DOHH2 (cell line): ENCODE measurements around the gene PSTPIP1.

Source experiments
- H3F3A ChIP-seq: fragments of 200-600 bp; sonication (generic), shearing (Covaris generic); 2 replicates; pipeline ENCODE4 v1.6.0; 2016; ENCODE audit warnings: antibody characterized with exemption, mild to moderate bottlenecking; ENCODE audit not compliant: control insufficient read depth, insufficient read depth
- H3K27ac ChIP-seq: fragments of 200-600 bp; sonication (generic); 2 replicates; pipeline ENCODE4 v1.5.1; 2014; ENCODE audit warnings: low read depth, mild to moderate bottlenecking, low read length, moderate library complexity
- H3K27me3 ChIP-seq: fragments of 200-600 bp; sonication (generic); 2 replicates; pipeline ENCODE4 v1.6.1; 2014; ENCODE audit warnings: mild to moderate bottlenecking, low read length, mixed read lengths; ENCODE audit not compliant: control insufficient read depth
- H3K36me3 ChIP-seq: fragments of 200-600 bp; sonication (generic); 2 replicates; pipeline ENCODE4 v1.6.1; 2014; ENCODE audit warnings: mild to moderate bottlenecking, low read length, moderate library complexity, mixed read lengths; ENCODE audit not compliant: control insufficient read depth
- H3K4me1 ChIP-seq: fragments of 200-600 bp; sonication (generic); 2 replicates; pipeline ENCODE4 v1.6.1; 2014; ENCODE audit warnings: mild to moderate bottlenecking, low read length, mixed read lengths; ENCODE audit not compliant: control insufficient read depth
- H3K4me2 ChIP-seq: fragments of 200-600 bp; sonication (generic); 2 replicates; pipeline ENCODE4 v1.6.0; 2014; ENCODE audit warnings: mild to moderate bottlenecking, low read length, moderate library complexity
- H3K4me3 ChIP-seq: fragments of 200-600 bp; sonication (generic); 2 replicates; pipeline ENCODE4 v1.5.1; 2014; ENCODE audit warnings: mild to moderate bottlenecking, low read length, mixed read lengths
- H3K79me2 ChIP-seq: fragments of 200-600 bp; sonication (generic); 2 replicates; pipeline ENCODE4 v1.6.1; 2014; ENCODE audit warnings: mild to moderate bottlenecking, low read length, mixed read lengths; ENCODE audit not compliant: control insufficient read depth
- H3K9me2 ChIP-seq: fragments of 200-600 bp; sonication (generic); replicated peaks from 2 replicates; pipeline ENCODE4 v1.6.1; 2014; ENCODE audit warnings: mild to moderate bottlenecking, low read length, mixed read lengths; ENCODE audit not compliant: control insufficient read depth
- H3K9me3 ChIP-seq: fragments of 200-600 bp; sonication (generic); 2 replicates; pipeline ENCODE4 v1.6.1; 2014; ENCODE audit warnings: antibody characterized with exemption, low read length, mixed read lengths; ENCODE audit not compliant: control insufficient read depth, insufficient read depth
- H4K20me1 ChIP-seq: fragments of 200-600 bp; sonication (generic); 2 replicates; pipeline ENCODE4 v1.6.0; 2014; ENCODE audit warnings: low read depth, mild to moderate bottlenecking, antibody characterized with exemption, low read length, moderate library complexity; ENCODE audit not compliant: control insufficient read depth, insufficient read depth
- EZH2phosphoT487 ChIP-seq: fragments of 200-600 bp; sonication (generic); IDR thresholded peaks from 2 replicates; pipeline ENCODE4 v1.6.1; 2017; ENCODE audit warnings: borderline replicate concordance, mild to moderate bottlenecking, antibody characterized with exemption, low read length, moderate library complexity, mixed read lengths
- TF ChIP-seq, protein P1 (sequence below): fragments of 200-600 bp; sonication (generic); IDR thresholded peaks from one replicate; pipeline ENCODE4 v1.5.1; 2014; ENCODE audit warnings: antibody characterized with exemption, mild to moderate bottlenecking, low read depth, low read length; ENCODE audit not compliant: poor library complexity, severe bottlenecking

The PSTPIP1 gene

GRCh38 chr15:76988867-76989780, 5.8 kb upstream of the PSTPIP1 start:
- Histone ChIP-seq H3K36me3 (no peaks in the 10 kb centered on the region), H3K4me1 (peaks cover 18% of the 10 kb centered on the region), H3K27me3 (no peaks in the 10 kb centered on the region), H3K4me2 (peak overlapping the region; percentile 47), H3K4me3 (peak overlapping the region; percentile 18), H3K79me2 (no peaks in the 10 kb centered on the region), H3K27ac (no peak overlapping the region), H4K20me1 (no peaks in the 10 kb centered on the region), H3F3A (no peaks in the 10 kb centered on the region; the same call in 1 of the 2 replicates), H3K9me3 (no peaks in the 10 kb centered on the region), H3K9me2 (no peaks in the 10 kb centered on the region)
- no peak for TF ChIP-seq EZH2phosphoT487
- TF ChIP-seq, protein P1, sequence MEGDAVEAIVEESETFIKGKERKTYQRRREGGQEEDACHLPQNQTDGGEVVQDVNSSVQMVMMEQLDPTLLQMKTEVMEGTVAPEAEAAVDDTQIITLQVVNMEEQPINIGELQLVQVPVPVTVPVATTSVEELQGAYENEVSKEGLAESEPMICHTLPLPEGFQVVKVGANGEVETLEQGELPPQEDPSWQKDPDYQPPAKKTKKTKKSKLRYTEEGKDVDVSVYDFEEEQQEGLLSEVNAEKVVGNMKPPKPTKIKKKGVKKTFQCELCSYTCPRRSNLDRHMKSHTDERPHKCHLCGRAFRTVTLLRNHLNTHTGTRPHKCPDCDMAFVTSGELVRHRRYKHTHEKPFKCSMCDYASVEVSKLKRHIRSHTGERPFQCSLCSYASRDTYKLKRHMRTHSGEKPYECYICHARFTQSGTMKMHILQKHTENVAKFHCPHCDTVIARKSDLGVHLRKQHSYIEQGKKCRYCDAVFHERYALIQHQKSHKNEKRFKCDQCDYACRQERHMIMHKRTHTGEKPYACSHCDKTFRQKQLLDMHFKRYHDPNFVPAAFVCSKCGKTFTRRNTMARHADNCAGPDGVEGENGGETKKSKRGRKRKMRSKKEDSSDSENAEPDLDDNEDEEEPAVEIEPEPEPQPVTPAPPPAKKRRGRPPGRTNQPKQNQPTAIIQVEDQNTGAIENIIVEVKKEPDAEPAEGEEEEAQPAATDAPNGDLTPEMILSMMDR: no peak

DNA sequence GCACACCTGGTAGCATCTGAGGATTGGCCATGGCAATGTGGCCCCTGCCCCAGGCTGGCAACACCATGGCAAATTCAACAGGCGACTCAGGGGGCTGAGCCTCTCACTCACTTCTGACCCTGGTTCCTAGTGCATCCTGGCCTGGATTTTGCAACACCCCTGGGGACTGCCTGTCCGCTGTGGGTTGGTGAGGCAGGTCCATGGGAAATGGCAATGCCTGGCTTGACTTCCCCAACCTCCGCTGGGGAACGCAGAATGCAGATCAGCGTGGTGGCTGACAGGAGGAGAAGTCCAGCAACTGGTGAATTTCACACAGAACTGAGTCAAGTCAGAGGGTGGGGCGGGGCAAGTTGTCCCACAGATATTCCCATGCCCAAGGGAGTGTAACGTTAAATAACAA, 3.9 kb upstream of the PSTPIP1 start:
- Histone ChIP-seq H3K36me3 (no peaks in the 10 kb centered on the region), H3K4me2 (no peak overlapping the region), H3F3A (no peaks in the 10 kb centered on the region), H4K20me1 (no peaks in the 10 kb centered on the region), H3K27ac (no peak overlapping the region), H3K4me1 (peaks cover 37% of the 10 kb centered on the region), H3K9me3 (no peaks in the 10 kb centered on the region), H3K27me3 (no peaks in the 10 kb centered on the region), H3K4me3 (no peak overlapping the region), H3K9me2 (no peaks in the 10 kb centered on the region), H3K79me2 (peaks cover 6% of the 10 kb centered on the region)
- TF ChIP-seq, protein P1: no peak
- no peak for TF ChIP-seq EZH2phosphoT487

DNA sequence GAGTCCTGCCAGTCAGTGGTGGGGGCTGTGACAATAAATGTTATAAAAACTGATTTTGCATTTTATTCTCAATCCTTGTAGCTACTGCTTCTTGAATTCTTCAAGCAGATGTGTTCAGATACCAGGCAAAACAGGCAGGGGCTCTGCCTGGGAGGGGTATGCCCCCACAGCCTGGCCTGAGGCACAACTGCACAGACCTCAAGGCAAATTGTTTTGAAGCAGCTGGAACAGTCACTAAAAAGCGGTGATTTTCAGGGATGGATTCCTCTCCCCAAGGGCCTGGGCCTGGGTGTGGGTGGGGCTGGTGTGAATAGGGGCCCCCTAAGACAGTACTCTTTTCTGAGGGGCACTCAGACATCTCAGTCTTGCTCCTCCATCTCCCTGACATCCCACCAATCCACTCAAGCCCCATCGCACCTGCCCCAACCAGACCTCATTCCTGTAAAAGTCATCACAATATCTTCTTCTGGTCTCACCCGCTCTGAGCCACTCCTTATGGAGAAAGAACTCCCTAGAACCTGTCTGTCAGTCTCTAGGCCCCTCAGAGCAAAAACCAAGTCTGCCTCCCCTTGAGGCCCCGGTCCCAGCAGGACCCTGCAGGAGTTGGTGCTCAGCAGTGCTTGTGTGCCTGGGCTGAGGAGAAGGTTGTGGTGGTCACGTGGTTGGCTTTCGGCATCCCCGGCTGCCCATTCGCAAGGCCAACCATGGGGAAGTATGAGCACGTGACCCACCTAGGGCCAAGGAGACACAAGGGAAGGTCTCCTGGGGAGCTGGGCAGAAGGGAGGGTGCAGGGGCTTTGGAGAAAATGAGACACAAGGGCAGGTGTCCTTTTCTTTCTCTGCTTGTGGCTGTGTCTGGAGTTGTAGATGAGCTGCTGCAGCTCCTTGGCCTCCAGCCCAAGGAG, 2.9 kb upstream of the PSTPIP1 start:
- H3K27me3 ChIP-seq: no peaks in the 10 kb centered on the region
- no peaks in the 10 kb centered on the region for H3K36me3 ChIP-seq
- no peaks in the 10 kb centered on the region for H4K20me1 ChIP-seq
- TF ChIP-seq, protein P1: no peak
- no peak overlapping the region for H3K4me2 ChIP-seq
- H3K9me2 ChIP-seq: no peaks in the 10 kb centered on the region
- H3K4me3 ChIP-seq: no peak overlapping the region
- no peak overlapping the region for H3K27ac ChIP-seq
- H3F3A ChIP-seq: no peaks in the 10 kb centered on the region
- peaks cover 6% of the 10 kb centered on the region for H3K79me2 ChIP-seq
- H3K4me1 ChIP-seq: peaks cover 41% of the 10 kb centered on the region
- H3K9me3 ChIP-seq: no peaks in the 10 kb centered on the region
